T-helper 22 cell (primary cell): ENCODE measurements around the gene METRNL.

Experiments
- DNase-seq: peaks from one replicate; pipeline ENCODE4 v3.0.0-alpha.2; 2020; ENCODE audit warnings: low read depth

METRNL gene

DNA sequence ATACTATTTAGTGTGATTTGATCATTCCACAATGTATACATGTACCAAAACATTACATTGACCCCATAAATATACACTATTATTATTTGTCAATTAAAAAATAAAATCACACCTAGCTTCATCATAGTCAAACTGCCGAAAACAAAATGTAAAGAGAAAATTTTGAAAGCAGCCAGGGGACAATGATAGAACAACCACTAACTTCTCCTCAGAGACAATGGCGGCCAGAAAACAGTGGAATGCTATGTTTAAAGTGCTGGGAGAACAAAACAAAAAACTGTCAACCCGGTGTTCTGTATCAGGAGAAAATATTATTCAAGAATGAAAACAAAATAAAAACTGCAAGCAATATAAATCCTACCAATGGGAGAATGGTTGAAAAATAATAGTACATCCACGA is 63.2 kb downstream of the METRNL start:
- no peak for DNase-seq

DNA sequence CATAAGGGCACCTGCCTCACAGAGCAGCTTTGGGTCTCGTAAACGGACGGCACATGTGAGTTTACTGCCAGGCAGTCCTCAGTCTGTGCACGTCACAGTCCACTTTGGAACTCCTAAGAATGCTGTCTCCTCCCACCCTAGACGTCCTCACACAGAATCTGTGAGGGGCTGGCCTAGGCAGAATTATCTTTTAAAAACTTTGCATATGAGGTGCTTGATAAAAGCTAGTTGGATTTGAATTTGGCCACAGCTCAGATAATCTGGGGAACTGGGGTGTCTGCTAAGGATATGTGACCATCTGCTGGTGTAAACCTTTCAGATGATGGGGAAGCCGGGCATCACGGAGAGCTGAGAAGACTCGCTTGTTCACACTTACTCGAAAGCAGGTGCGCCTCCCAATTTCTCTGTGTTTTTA is 64.4 kb downstream of the METRNL start:
- DNase-seq, result no peak
